ENCODE data around the gene STXBP6.

Gene STXBP6

DNA sequence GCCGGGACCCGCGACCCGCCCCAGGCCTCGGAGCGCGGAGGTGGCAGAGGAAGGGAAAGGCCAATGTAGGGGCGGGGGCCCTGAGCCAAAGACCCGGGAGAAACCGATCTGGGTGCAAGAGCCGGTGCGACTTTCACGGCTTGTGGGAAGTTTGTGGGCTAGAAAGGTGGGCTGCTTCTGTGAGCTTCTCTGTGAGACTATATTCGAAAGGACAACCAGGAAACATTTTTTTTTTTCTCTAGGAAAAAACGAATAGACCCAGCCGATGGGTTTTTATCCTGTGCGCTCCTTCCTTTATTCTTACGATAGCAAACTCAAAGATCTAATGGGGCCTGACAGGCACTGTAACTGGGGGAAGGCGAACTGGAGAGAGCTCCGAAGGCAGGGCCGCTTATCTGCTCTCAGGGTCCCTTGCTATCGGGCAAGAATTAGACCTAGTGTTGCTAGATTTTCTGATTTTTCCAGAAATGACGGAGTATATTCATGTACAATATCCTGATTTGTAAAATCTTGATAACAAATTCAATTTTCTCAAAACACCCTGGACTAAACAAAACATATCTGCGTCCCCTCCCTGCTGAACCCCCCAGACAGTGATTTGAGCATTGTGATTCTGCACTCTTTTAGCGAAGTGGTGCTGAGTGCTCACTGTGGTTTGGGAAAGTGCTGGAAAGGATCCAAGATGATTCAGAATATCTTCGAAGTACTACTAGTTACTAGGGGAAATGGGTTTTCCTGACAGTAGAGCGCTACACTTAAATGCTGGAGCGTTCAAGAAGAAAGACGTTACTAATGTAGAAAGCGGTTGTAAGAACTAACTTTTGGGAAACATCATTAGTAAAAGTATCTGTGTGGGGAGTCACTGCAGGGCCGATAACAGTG, 563 bp upstream of the STXBP6 start:
- DNase-seq: no peak

- no peak for DNase-seq
Measured at GRCh38 chr14:25049093-25049567, 817 bp downstream of the STXBP6 start.

GRCh38 chr14:25048170-25049016, 1.6 kb downstream of the STXBP6 start:
- DNase-seq: no peak

DNA sequence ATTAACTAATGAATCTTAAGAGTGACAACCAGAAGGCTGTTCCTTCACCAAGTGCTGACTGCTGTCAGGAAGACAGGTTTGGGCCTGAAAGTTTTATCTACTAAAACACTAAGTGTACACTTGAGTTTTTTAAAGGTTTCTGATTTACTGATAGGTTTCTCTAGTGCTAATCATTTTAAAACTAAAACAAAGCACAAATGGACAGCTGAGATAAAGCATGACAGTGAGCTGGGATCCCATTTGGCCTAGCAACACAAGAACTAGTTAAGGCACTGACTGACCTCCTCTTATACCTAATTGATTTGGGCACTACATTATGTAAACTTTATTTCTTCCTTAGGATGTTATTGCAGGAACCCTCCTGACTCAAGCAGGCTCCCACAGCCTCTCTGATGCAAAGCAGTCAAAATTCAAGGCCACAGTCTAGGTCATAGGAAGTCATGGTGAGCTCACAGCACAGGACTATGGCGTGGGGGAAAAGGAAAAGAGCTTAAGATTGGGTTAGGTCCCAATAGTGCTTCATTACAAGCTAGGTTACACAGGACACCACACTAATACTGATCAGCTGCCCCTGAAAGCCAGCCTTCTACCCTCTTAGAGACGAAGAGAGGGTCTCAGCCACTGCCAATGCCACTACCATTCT, 3.5 kb downstream of the STXBP6 start:
- DNase-seq: no peak

DNA sequence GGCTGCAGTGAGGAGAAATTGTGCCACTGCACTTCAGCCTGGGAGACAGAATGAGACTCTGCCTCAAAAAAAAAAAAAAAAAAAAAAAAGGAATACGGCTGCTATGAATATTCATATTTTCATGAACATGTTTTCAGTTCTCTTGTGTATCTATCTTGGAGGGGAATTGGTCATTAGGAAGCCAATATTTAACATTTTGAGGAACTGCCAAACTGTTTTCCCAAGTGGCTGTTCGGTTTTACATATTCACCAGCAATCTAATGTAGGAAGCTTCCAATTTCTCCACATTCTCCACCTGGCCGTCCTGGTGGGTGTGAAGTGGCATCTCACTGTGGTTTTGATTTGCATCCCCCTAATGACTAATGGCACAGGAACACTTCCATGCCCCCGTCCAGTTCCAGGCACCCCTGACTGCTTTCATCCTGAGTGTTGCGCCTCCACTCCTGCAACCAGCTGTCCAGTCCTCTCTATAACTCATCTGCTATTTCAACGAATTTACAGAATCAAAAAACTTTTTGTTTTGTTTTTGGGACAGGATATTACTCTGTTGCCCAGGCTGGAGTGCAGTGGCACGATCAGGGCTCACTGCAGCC, 5.7 kb downstream of the STXBP6 start:
- DNase-seq: no peak

- no peak for DNase-seq
Measured at GRCh38 chr14:25042362-25043299, 7.3 kb downstream of the STXBP6 start.

DNA sequence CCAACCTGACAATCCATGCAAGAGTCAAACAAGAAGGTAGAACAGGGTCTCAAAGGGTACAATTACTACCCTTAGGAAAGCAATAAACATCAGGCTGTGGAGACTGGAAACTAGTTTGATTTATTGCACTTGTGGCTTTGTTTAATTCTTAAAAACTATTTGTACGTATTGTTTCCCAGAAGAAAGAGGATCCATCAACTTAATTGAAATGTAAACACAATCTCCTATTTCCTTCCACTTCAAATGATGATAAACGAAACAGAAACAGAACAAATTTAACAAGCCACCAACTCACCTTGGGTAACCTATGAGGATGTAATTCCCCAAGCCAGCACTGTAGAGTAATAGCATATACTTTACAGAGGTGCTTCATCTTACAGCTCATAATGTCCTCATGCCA, 8.0 kb downstream of the STXBP6 start:
- DNase-seq: no peak

DNA sequence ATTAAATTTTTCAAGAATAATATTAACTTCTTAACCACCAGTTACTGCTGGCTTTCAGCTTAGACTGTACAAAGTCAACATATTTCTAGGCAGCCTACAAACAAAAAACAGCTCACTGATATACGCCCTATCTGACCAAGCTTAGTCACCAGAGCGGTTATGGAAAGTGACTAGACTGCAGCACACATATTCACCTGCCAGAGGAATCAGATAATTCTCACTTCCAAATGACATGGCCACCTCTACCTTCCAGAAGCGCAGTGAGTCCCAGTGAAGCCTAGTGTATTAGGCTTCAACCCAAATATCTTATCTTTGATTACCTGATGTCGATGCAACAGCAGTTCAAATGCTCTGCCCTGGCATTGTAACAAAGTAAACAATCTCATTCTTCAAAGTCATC, 8.5 kb downstream of the STXBP6 start:
- no peak for DNase-seq

- DNase-seq: no peak
Measured at GRCh38 chr14:25039933-25040332, 10.0 kb downstream of the STXBP6 start.

GRCh38 chr14:25038044-25038668, 11.8 kb downstream of the STXBP6 start:
- no peak for DNase-seq

GRCh38 chr14:25037032-25037431, 12.9 kb downstream of the STXBP6 start:
- no peak for DNase-seq

DNA sequence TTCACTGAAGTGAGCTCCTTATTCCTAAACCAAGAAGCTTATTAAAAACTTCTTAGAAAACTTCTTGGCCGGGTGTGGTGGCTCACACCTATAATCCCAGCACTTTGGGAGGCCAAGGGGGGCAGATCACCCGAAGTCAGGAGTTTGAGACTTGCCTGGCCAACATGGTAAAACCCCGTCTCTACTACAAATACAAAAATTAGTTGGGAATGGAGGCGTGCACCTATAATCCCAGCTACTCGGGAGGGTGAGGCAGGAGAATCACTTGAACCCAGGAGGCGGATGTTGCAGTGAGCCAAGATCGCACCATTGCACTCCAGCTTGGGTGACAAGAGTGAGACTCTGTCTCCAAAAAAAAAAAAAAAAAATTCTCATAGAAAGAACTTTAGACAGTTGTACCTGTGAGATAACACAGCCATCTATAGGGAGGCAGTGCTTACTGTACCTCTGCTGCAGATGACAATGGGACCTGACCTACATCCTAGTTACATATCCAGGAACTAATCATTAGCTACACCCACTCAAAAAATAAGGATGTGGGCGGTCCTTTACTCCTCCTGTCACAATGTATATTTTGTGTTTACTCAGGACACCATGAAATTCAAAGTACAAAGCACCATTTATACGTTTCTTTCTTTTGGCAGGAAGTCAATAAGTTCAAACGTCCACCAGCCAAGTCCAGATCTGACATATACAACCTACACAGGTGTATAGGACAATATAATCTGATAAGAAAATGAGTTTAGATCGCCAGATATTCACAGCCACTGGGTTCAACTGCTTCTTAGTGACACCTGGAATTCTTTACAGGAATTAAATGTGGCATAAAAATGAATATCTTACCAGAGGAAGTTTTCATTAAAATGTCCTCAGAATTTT, 14.9 kb downstream of the STXBP6 start:
- DNase-seq: no peak

- DNase-seq: no peak
Measured at GRCh38 chr14:25033358-25033757, 16.6 kb downstream of the STXBP6 start.

DNA sequence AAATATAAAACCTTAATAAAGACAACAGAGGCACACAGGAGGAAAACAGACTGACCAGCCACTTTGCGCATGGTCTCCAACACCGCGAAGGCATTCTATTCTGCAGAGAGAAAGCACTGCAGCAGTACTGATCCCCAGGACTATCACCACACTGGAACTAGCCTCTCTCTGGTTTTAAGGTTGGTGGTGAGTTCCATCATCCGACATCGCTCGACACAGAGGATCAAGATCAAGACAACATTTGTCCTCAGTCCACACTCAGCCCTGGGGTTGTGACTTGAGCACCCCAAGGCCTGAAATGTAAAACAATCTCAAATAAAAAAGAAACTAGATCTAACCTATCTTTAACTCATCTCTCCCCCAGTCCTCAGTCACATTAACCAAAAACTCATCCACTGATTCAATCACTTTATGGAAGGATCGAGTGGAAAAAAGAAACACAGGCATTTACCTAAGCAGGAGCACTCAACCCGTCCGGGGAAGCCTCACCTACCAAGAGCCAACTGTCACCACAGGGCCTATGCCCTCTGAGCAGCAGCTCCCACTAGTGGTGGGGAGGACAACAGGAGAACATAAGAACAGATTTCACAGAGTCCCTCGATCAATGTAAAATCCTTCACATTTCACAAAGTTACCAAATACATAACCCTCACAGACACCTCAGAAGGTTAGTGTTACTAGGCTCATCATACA, 17.7 kb downstream of the STXBP6 start:
- no peak for DNase-seq

GRCh38 chr14:25026476-25027137, 23.3 kb downstream of the STXBP6 start:
- no peak for DNase-seq

DNA sequence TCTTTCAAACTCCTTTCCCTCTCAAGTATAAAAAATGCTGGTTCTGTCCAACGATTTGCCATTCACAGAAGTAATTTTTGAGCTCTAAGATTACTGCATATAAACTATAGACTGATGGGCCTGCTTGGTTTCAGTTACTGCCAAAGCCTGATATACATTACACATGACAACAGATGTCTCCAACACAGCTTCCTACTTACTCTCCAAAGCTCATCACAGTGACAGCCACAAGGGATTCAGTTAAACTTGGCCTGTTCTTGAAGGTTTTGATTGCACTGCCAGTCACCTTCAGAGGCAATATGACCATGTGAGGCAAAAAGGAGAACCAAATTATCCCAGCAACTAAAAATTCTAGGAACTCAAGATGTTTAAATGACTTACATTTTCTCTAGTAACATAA, 30.1 kb downstream of the STXBP6 start:
- no peak for DNase-seq

- no peak for DNase-seq
Measured at GRCh38 chr14:25017562-25017961, 32.4 kb downstream of the STXBP6 start.

DNA sequence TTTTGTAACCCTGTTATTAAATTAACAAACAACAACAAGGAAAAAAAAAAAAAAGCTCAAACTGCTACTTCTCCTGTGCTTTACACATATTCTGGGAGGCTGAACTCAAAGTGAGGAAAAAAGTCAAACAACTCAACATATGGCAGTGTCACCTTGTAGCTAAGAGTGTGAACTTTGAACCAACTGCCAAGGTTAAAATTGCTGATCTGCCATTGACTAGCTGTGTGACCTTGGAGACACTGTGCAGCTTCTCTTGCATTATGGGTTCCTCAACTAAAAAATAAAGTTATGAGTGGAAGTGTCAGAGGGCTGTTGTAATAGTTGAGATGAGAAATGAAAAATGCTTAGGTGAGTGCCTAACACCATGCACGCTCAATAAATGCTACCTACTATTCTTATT, 34.2 kb downstream of the STXBP6 start:
- DNase-seq: no peak

- DNase-seq: no peak
Measured at GRCh38 chr14:25014440-25014839, 35.5 kb downstream of the STXBP6 start.
